Liver (tissue), 9 donors: ENCODE data around the gene CSTPP1. TPM values are rescaled to one million over a fixed set of nuclear protein-coding genes. Genes with fewer than 3 reads are reported as not detected.

Experiments used
- DNase-seq: peaks from one replicate; pipeline ENCODE4 v3.0.0-alpha.2; 2017; ENCODE audit warnings: low spot score
- H3K27ac ChIP-seq, 2 donors: one replicate each; pipeline ENCODE4 v1.7.0; 2013; ENCODE audit warnings: inconsistent platforms in 2 of 2, low read length in 2 of 2, control low read depth in 1 of 2, low read depth in 1 of 2, mild to moderate bottlenecking in 1 of 2
- H3K27me3 ChIP-seq, 4 donors: one replicate each; pipeline versions ENCODE4 v1.6.1 to v1.7.0; 2013; ENCODE audit warnings: low read length in 3 of 4, inconsistent platforms in 1 of 4, mild to moderate bottlenecking in 1 of 4, moderate library complexity in 1 of 4; ENCODE audit not compliant: control insufficient read depth in 4 of 4, insufficient read depth in 4 of 4
- H3K36me3 ChIP-seq, 4 donors: one replicate each; pipeline versions ENCODE4 v1.6.1 to v1.7.0; 2013; ENCODE audit warnings: low read length in 3 of 4, mild to moderate bottlenecking in 3 of 4, low read depth in 1 of 4, moderate library complexity in 1 of 4; ENCODE audit not compliant: control insufficient read depth in 4 of 4, insufficient read depth in 3 of 4
- H3K4me1 ChIP-seq, 4 donors: one replicate each; pipeline versions ENCODE4 v1.6.1 to v1.7.0; 2013; ENCODE audit warnings: low read length in 3 of 4, mild to moderate bottlenecking in 3 of 4, moderate library complexity in 1 of 4; ENCODE audit not compliant: control insufficient read depth in 4 of 4, insufficient read depth in 4 of 4
- H3K4me3 ChIP-seq, 3 donors: one replicate each; pipeline versions ENCODE4 v1.6.1 to v1.7.0; 2013; ENCODE audit warnings: low read length in 3 of 3, control low read depth in 1 of 3, low read depth in 1 of 3, mild to moderate bottlenecking in 1 of 3
- H3K9ac ChIP-seq, 2 donors: one replicate each; pipeline ENCODE4 v1.7.0; 2013; ENCODE audit warnings: low read length in 2 of 2, mild to moderate bottlenecking in 2 of 2, moderate library complexity in 2 of 2, control low read depth in 1 of 2, low read depth in 1 of 2
- H3K9me3 ChIP-seq, 4 donors: one replicate each; pipeline versions ENCODE4 v1.6.1 to v1.7.0; 2013; ENCODE audit warnings: low read length in 3 of 4; ENCODE audit not compliant: control insufficient read depth in 4 of 4
- ATF3 ChIP-seq: IDR thresholded peaks from 2 replicates; pipeline ENCODE4 v1.6.1; 2016; ENCODE audit warnings: antibody characterized with exemption
- CTCF ChIP-seq: fragments of 150-350 bp; IDR thresholded peaks from 2 replicates; pipeline ENCODE4 v1.5.1; 2017; ENCODE audit warnings: improper control_type of control experiment, low read depth, low read length; ENCODE audit not compliant: missing input control
- EGR1 ChIP-seq, 2 donors: IDR thresholded peaks; 2 replicates each; pipeline ENCODE4 v1.6.1; 2016 to 2018; ENCODE audit warnings: antibody characterized with exemption in 2 of 2, low read depth in 2 of 2
- FOXA1 ChIP-seq: IDR thresholded peaks from 2 replicates; pipeline ENCODE4 v1.6.1; 2016; ENCODE audit warnings: antibody characterized with exemption
- HNF4A ChIP-seq, 2 donors: conservative IDR thresholded peaks; 2 replicates each; pipeline ENCODE4 v1.6.1; 2016; ENCODE audit warnings: antibody characterized with exemption in 2 of 2, mild to moderate bottlenecking in 2 of 2
- HNF4G ChIP-seq: IDR thresholded peaks from 2 replicates; pipeline ENCODE4 v1.6.1; 2016; ENCODE audit warnings: antibody characterized with exemption
- JUND ChIP-seq, 2 donors: IDR thresholded peaks; 2 replicates each; pipeline ENCODE4 v1.6.1; 2016; ENCODE audit warnings: antibody characterized with exemption in 2 of 2
- MAX ChIP-seq: IDR thresholded peaks from 2 replicates; pipeline ENCODE4 v1.6.1; 2016; ENCODE audit warnings: antibody characterized with exemption
- RAD21 ChIP-seq, 2 donors: IDR thresholded peaks; 2 replicates each; pipeline ENCODE4 v1.6.1; 2016; ENCODE audit warnings: antibody characterized with exemption in 2 of 2, mild to moderate bottlenecking in 2 of 2
- REST ChIP-seq: IDR thresholded peaks from 2 replicates; pipeline ENCODE4 v1.6.1; 2016; ENCODE audit warnings: antibody characterized with exemption, mild to moderate bottlenecking
- RXRA ChIP-seq, 2 donors: IDR thresholded peaks; 2 replicates each; pipeline ENCODE4 v1.6.1; 2017 to 2018; ENCODE audit warnings: antibody characterized with exemption in 2 of 2, mild to moderate bottlenecking in 1 of 2
- SP1 ChIP-seq: IDR thresholded peaks from 2 replicates; pipeline ENCODE4 v1.6.1; 2018; ENCODE audit warnings: antibody characterized with exemption, mild to moderate bottlenecking
- TAF1 ChIP-seq: conservative IDR thresholded peaks from 2 replicates; pipeline ENCODE4 v1.6.1; 2016; ENCODE audit warnings: antibody characterized with exemption, mild to moderate bottlenecking
- YY1 ChIP-seq: IDR thresholded peaks from 2 replicates; pipeline ENCODE4 v1.6.1; 2016; ENCODE audit warnings: antibody characterized with exemption, mild to moderate bottlenecking
- ZBTB33 ChIP-seq: IDR thresholded peaks from 2 replicates; pipeline ENCODE4 v1.6.1; 2016; ENCODE audit warnings: antibody characterized with exemption
- WGBS: extraction: QIAGEN DNeasy Blood & Tissue Kit; methylation state at CpG from one replicate; pipeline ENCODE4 v1.1.7; 2013; 5-methylcytosine and 5-hydroxymethylcytosine counted together
- polyA plus RNA-seq, 2 donors: library from polyadenylated mRNA; stranded (reverse) in 1 of 2; unstranded in 1 of 2; fragments of 200-250 nt in 1 of 2; fragments of >200 nt in 1 of 2; fragmentation: Nextera tagmentation in 1 of 2; extraction: Ambion mirVana in 1 of 2; gene quantifications; one replicate each; pipeline versions ENCODE4 v1.2.1 to v1.2.3, GENCODE V29; 2013 to 2015
- total RNA-seq, 2 donors: library from RNA; depleted of rRNA; stranded (reverse); fragments of >200 nt; gene quantifications; one replicate each; pipeline ENCODE4 v1.2.3, GENCODE V29; 2014
- donor health status: healthy.
- donor health status: healthy.
- donor health status: healthy.
- donor health status: healthy.
- donor health status: healthy.

CSTPP1 gene
- total and polyA plus RNA-seq, 4 donors: 5.4 to 6.6 (median 5.7) TPM

- no peaks in the 10 kb centered on the region for H3K27me3 ChIP-seq
- H3K9ac ChIP-seq: no peak overlapping the region
- no peaks in the 10 kb centered on the region for H3K9me3 ChIP-seq
- no peaks in the 10 kb centered on the region for H3K4me1 ChIP-seq
- 93% methylated on average over 4 of the region's 4 CpGs for WGBS
- no peak for TF ChIP-seq HNF4G
- no peak for TF ChIP-seq JUND (IDR thresholded peaks at IDR 0.05)
- no peak for TF ChIP-seq EGR1 (IDR thresholded peaks at IDR 0.05; ENCODE audit: low read depth in 2 of 2)
- no peak for DNase-seq
- no peak overlapping the region for H3K4me3 ChIP-seq
- no peaks in the 10 kb centered on the region for H3K36me3 ChIP-seq
- H3K27ac ChIP-seq: no peak overlapping the region
These were observed 130.8 kb downstream of the CSTPP1 start for GRCh38 chr11:47067401-47067800.

GRCh38 chr11:47070769-47071168, 134.2 kb downstream of the CSTPP1 start:
- H3K36me3 ChIP-seq: no peaks in the 10 kb centered on the region
- no peak for DNase-seq
- TF ChIP-seq ZBTB33 (no peak), MAX (no peak), EGR1 (IDR thresholded peaks at IDR 0.05; ENCODE audit: low read depth in 2 of 2) (no peak), SP1 (no peak), TAF1 (no peak), RXRA (IDR thresholded peaks at IDR 0.05) (no peak), REST (no peak), JUND (IDR thresholded peaks at IDR 0.05) (no peak), CTCF (no peak), HNF4A (conservative IDR thresholded peaks at IDR 0.05) (no peak), RAD21 (IDR thresholded peaks at IDR 0.05) (no peak), ATF3 (no peak), FOXA1 (no peak), YY1 (no peak)
- no peaks in the 10 kb centered on the region for H3K9me3 ChIP-seq
- H3K4me1 ChIP-seq: no peaks in the 10 kb centered on the region
- no peaks in the 10 kb centered on the region for H3K27me3 ChIP-seq
- H3K9ac ChIP-seq: no peak overlapping the region
- H3K27ac ChIP-seq: no peak overlapping the region
- no peak overlapping the region for H3K4me3 ChIP-seq
- WGBS: 89% methylated on average over 1 of the region's 1 CpG
